HG03469 (cell line): Measurements from ENCODE around the gene GTF3C1.

Source experiments
- ATAC-seq: cut with Tn5 transposase; IDR thresholded peaks from one replicate; pipeline ENCODE4 v1.9.1; 2021; ENCODE audit warnings: mild to moderate bottlenecking, moderate library complexity, moderate number of reproducible peaks; ENCODE audit not compliant: unreplicated experiment

The GTF3C1 gene

DNA sequence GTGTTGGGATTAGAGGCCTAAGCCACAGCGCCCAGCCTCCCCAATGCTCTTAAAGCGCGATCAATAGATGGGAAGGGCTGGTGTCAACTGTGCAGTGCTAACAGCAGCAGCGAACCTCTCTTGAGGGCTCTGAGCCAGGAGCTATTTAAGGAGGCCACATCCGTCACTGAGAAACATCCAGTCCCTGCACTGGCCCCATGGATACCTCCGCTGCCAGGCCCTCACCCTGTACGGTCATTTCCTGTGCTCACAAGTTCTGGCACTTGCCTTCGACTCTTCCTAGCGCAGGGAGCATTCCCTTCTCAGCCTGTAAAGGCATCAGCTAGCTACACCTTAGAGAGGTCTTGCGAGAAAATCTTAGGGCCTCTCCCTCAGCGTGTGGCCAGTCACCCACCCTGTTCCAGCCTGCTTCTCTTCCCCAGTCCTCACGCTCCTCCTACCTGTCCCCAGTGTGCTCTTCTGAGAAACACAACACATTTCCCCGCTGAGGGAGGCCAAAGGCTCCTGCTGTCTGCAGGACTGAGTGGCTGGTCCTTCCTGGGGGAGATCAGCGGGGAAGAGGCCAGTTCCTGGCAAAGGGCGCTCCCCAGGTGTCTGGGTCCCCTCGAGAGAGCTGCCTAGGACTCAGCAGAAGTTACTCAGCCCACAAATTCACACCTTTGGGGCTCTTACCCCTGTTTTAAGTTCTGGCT lies 28.6 kb downstream of the GTF3C1 start:
- no peak for ATAC-seq

DNA sequence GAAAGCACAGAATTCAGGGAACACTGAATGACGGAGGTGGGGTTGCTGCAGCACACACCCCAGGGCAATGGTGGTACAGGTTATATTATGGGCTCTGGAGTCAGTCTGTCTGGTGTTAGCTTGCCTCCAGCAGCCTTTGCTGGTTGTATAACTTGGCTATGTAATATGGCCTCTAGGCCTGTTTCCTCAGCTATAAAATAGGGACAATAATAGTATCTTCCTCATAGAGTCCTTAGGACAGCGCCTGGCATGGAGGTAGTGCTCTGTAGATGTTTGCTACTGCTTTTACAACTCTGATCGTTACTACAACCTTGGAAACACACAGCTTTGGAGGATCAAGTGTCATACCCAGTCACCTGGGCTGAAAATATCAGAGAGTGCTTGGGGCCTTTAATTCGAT lies 31.5 kb downstream of the GTF3C1 start:
- no peak for ATAC-seq

DNA sequence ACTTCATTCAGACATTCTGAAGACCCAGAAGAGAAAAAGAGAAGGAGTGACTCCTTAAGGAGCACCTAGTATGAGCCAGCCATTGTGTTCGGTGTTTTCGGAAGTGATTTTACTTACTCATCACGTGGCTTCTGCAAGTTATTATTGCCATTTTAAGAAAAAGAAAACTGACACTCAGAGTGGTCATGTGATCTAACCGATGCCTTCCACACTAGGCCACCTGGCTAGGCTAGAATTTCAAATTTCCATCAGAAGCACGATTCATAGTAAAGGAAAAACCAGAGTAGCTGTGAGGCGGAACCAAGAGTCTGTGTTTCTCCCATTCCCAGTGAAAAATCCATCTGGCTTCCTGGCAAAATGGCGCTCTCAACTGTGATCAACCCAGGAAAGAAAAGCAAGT lies 32.0 kb downstream of the GTF3C1 start:
- ATAC-seq = no peak

DNA sequence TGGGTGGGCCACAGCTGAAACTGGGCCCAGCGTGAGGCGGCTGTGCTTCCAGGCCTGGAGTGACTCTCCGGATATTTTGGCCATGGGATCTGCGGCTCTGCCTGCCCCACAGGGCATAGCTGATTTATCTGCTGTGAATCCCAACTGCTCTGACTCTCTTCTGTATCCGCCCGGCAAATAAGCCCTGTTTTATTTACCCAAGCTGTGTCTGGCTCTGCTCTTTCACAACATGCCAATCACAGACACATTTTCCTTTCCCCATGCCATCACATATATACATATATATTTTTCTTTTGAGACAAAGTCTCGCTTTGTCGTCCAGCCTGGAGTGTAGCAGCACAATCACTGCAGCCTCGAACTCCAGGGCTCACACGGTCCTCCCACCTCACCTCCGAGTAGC lies 33.3 kb downstream of the GTF3C1 start:
- ATAC-seq = no peak

DNA sequence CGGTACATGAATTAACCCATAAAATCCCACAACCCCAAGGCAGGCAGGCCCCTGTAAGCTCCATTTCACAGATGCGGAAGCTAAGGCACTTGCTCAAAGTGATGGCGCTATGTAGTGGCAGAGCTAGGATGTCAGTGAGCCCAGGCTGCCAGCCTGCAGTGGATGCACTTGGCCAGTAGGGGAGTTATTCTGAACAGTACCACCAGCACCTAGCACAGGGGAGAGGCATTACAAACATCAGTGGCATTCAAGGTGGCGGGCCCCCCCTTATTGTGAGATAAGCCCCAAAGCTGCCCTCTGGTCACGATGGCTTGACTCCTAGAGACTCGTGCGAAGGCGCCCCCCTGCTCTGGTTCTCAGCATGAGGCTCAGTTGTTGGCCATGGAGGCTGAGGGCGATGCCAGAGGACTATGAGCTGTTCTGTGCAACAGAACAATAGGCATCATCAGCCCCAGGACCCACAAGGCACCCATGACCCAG lies 33.8 kb downstream of the GTF3C1 start:
- ATAC-seq = no peak

DNA sequence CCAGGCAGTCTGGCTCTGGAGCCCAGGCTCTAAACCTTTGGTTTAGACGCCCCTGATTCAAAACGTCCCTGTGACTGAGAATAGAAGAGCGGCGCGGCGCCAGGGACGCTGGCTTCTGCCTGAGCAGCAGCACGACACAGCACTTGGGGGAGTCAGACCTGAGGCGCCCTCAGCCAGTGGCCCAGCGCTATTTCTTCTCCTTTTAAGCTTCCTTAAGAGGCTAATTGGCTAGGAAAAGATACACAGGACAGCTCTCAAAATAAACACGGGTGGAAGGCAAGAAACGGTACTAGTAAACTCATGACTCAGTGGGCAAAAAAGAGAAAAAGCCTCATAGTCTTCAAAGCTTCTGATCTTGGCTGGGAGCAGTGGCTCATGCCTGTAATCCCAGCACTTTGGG lies 34.9 kb downstream of the GTF3C1 start:
- no peak for ATAC-seq

DNA sequence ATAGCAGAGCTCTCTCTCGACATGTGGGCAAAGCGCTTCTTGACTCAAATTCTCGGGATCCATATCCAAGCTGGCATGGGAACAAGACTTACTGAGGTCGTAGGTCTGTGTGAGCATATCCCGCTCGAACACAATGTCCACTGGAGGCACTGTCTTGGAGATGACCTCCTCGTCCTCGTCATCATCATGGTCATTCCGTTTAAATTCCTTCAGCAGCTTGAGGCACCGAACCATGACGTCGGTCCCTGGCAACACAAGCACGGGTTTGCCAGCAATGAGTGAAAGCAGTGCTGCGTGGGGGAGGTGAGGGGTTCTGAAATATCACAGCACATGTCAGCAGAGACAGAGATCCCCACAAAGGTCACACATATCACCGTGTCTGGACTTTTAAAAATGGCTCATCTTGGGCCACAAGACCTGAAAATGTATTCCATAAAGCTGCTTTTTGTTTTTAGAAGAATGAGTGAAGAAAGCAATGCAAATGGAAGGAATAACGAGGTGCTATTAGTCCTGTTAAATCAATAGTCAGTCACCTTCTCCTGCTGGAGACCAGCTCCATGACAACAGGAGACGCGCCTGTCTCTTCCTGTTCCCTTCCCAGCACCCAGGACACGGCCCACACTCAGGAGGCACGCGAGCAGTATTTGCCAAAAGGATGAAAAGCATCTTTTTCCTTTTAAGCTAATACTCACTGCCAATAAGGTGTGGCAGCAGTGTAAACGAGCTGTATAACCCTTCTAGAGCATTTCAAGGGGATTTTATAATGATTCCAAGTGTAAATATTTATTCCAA lies 37.9 kb downstream of the GTF3C1 start:
- ATAC-seq = no peak

DNA sequence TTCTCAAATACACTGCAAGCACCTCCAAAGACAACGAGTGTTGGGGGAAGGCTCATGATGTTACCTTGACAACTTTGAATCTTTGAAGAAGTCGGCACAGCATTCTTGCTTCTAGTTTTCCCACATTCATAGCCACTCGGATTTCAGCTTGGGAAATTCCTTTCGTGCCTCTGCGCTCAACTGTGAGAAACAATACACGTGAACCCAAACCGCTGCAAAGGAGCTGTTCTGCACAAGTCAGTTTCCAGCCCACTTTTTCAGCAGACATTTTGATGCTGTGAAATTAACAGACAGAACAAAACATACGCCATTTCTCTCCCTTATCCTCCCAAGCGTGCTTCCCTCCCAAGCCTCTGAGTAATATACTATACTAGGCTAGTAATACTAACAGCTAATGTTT lies 41.2 kb downstream of the GTF3C1 start:
- ATAC-seq = no peak

DNA sequence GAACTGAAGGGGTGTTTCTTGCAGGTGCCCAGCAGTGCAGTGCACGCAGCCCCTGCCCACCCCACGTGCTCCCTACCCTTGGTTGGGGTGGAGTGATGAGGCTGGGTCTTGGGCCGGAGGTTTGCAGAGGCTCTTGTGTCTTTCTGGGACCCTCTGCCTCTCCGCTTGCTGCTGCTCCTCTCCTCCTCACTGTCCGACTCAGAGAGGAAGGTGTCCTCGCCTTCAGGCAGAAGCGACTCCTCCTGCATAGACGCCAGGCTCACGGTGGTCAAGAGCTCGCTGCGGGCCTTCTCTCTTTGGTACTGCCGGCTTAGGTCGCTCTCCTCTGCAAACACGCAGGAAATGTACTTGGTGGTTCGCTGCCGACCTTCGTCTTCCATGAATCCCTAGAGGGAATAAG lies 42.9 kb downstream of the GTF3C1 start:
- no peak for ATAC-seq

DNA sequence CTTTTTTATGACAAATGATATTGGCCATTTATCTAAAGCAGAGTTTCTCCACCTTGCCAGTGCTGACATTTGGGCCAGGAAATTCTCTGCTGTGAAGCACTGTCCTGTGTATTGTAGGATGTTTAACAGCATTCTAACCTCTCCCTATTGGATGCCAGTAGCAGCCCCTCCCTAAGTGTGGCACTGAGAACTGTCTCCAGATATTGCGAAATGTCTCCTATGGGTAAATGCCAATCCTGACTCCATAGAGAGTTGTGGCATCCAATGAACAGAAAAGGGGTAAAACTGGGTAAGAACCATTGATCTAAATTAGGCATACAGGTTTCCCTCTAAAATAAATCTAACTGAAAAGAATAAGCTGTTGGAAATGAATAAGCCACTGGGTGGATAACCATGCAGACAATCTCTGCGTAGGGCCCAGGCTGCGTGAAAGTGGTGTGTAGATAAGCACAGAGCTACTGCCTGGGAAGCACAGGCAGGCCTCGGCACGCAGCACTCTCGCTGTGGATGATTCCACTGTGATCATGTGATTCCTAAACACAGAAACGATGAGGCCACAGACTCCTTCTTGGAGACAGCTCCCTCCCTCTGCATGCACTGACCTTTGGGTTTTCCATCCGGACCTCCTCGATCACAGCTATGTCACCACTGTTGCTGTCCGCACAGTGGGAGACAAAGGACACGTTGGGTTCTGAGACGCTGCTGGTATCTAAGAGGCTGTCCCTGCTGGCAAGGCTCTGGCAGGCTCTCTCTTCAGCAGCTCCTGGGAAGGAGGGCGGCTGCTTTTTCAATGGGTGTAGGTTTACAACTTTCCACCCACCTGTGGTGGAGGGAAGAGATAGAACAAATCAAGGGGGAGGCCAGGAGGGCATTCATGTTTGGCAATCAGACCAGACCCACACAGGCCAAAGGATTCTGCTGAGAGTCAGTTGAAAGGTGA lies 44.1 kb downstream of the GTF3C1 start:
- ATAC-seq = no peak

DNA sequence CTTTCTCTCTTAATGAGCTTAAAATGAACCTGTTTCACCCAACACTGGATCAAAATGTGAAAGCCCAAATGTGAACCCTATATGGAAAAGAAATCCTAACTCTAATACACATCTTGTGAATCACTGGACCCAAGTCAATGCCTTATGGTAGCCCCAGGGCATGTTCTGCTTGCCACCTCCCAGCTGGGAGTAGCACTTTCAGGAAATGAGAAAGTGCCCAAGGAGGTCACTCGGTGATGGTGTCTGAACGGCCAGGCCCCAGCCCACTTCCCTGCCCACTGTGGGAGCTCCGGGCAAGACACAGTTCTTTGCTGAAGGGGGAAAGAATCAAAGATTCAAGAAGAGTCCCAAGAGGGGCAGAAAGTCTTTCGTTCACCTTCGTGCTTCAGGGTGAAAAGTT lies 46.1 kb downstream of the GTF3C1 start:
- ATAC-seq = no peak

DNA sequence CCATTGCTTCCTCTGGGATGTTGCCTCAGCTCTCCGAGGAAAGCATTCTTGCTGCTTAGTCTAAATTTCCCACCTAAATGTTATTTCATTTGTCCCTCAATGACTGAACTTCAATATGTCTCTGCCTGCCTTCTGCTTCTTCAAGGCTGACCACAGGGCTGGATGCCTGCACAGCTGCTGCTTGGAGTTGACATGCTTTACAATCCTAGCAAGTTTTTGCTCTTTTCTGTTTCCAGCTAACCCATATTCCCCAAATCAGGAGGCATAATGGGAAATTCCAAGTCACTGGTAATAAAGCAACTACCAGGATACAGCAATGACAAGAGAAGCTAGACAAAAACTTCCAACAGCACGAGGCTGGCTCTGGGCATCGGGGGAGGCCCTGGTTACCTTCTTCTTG lies 48.9 kb downstream of the GTF3C1 start:
- no peak for ATAC-seq

DNA sequence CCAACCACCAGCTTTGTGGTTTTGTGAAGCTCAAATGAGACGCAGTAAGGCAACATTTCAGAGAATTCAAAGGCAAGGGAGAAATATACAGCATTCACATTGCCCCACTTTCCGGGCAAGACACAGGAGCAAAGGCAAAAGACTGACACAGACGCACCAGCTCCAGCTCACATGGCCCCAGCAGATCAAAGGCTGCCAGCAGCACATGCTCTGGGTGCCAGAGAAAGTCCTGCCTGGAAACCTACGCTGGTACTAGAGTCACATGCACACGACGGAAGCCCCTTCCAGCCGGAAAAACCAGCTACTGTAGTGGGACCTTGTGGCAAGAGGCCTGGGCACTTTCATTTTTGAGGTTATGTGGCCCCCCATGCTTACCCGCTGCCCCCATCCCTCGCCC lies 50.1 kb downstream of the GTF3C1 start:
- no peak for ATAC-seq

DNA sequence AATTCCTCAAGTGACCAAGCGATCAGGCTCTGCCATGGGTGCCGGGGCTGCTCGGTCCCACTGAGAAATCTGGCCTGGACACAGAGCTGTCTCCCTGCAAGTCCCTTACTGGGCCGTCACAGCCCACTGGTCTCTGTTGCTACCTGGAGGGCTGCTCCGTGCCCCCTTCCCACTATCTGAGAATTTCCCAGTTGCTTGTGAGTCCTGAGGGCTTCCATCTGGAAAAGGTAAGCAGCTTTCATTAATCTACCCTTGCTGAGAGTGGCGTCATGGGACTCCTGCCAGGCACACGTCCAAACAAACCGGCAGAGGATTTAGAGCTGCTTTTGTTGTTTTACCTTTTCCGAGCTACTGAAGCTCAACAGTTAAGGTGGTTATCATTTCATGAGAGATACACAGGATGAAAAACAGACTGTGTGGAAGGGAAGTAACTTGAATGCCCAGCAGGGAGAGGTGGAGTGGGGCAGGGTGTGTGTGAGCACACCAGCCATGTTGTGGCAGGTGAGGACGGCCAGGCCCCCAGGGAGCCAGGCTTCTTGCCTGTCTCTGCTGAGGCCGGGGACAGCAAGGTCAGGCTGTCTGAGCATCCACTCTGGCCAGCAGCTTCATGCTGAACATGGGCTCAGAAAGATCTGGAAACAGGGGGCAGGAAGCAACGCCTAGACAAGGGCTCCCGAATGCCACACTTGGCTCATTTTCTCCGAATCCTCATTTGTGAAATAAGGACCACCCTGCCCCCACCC lies 50.6 kb downstream of the GTF3C1 start:
- ATAC-seq = no peak

DNA sequence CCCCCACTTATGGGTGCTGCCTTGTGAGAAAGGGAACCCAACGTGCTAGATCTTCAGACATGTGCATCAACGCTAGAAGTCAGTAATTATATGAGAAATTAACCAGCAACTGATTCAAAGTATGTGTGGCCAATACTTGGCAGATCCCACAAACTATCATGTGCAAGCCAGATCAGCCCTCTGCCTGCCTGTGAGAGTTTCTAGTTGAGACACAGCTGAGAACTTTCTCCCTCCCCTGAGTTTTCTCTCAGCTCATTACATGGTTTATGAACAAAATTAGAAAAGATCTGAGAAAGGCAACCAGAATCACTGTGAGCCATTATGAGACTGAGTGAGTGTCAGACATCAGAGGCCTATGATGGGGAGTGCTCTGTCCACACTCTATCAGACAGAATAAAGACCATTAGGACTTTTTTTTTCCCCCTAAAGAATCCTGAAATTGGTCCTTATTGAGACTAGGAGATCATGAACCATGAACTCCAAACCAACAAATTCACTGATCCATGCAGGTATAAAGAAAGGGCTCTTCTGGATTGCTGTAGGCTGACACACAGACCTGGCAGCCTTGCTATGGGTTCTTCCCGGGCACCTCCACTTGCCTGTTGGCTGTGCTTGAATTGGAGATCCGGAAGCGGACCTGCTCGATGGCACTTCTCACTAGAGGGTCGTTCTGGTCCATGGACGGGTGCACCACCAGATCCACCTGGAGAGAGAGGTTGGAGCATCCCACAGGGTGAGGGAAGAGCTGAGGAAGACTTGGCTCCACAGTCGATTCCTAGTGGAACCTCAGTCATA lies 51.5 kb downstream of the GTF3C1 start:
- no peak for ATAC-seq

DNA sequence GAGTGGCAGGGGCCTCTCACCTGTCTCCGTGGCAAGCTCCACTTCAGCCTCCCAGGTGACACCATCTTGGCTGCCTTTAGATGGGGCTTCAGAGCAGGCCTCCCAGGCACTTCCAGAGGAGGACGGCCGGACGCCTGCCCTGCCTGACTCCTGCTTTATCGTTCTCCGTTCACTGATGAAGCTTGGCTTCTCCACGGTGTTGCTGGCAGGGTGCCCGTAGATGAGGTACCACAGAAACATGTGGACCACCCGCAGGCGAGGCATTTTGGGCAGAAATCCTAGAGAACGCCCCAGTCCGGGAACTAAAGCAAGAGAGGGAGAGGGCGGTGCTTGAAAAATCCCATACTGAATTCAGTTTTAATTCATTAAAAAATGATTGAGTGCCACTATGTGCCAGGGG lies 54.5 kb downstream of the GTF3C1 start:
- no peak for ATAC-seq

DNA sequence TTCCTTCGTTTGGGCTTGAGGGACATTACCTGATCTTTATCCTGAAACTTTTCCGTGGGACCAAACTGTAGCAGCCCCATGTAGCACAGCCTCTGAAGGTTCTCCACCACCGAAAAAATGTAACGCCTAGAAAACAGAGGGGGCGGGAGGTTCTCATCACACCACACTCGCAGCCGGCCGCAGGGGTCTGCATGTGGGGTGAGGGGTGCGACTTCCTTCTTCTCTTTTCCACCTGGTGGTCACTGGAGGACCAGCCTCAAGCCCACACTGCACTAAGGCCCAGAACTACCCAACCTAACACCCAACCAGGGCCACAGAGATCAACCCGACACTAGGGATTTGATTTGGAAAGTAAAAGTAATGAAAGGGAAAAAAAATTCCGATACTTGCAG lies 57.1 kb downstream of the GTF3C1 start:
- no peak for ATAC-seq

DNA sequence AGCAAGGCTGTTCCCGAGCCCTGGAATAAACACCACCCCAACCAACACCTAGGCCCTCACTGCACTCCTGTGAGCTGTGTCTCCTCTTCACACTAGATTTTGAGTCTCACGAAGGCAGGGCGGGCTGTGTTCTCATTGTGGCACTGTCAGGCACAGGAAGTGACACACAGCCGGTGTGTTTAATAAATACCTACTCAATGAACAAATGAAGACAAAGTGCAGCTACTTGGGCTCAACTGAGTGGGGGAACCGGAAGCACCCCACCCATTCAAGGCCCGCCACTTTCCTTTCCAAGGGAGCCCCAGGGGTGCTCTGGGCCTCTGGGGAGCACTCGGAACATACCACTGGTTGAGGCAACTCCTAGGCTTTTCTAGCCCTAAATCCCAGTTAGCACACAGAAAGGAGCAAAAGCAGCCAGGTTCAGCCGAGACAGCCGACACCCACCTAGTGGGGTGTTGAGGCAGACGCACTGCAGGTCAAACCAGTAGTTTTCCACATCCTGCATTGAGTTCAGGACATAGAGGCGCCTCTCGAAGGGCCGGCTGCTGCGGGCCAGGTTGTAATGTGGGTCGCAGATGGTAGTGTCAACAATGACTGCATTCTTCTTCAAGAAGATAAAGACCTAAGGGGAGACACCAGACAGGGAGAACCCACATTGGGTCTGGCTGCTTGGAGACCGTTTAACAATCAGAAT lies 57.7 kb downstream of the GTF3C1 start:
- no peak for ATAC-seq

DNA sequence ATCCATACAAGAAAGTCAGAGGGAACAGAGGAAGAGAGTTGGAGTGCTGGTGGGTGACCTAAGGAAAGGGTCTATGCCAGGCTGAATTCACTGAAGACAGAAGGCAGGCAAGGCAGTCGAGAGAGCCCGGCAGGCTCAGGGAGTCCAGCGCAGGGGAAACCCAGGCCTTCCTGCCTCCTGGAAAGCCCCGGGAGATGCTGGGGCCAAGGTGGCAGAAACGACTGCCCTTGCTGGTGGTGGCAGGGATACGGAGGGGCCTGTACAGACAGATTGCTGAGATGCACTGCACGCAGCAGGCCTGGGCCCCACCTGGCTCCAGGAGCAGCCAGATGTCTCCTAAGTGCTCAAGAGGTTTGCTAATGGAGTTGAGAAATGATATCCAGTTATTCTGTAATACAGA lies 59.8 kb downstream of the GTF3C1 start:
- no peak for ATAC-seq
